Natural killer cell (primary cell): ENCODE data around the gene GZMM. TPM values are rescaled to one million over a fixed set of nuclear protein-coding genes. Genes with fewer than 3 reads are reported as not detected.

Source experiments
- ATAC-seq, 3 donors: fragments of 150-1000 bp in 2 of 3; fragments of 200-7000 bp in 1 of 3; cut with Tn5 transposase; 1 replicate in 1 of 3; 2 replicates in 2 of 3; pipeline ENCODE4 v1.10.0; 2021; ENCODE audit warnings: mild to moderate bottlenecking in 2 of 3, moderate library complexity in 2 of 3
- DNase-seq, 2 donors: peaks; one replicate each; pipeline versions ENCODE4 v3.0.0 to v3.0.0-alpha.2; 2013 to 2021; ENCODE audit warnings: mixed read lengths in 1 of 2
- H3K27ac ChIP-seq: one replicate; pipeline ENCODE4 v1.5.1; 2013; ENCODE audit warnings: mild to moderate bottlenecking, low read length
- H3K27me3 ChIP-seq: one replicate; pipeline ENCODE4 v1.6.1; 2013; ENCODE audit warnings: low read length; ENCODE audit not compliant: control insufficient read depth, insufficient read depth
- H3K36me3 ChIP-seq: one replicate; pipeline ENCODE4 v1.6.1; 2013; ENCODE audit warnings: low read length; ENCODE audit not compliant: control insufficient read depth, insufficient read depth
- H3K4me1 ChIP-seq: one replicate; pipeline ENCODE4 v1.6.1; 2013; ENCODE audit warnings: low read length; ENCODE audit not compliant: control insufficient read depth, insufficient read depth
- H3K4me3 ChIP-seq: one replicate; pipeline ENCODE4 v1.5.1; 2013; ENCODE audit warnings: low read length
- H3K9me3 ChIP-seq: one replicate; pipeline ENCODE4 v1.6.1; 2013; ENCODE audit warnings: low read length; ENCODE audit not compliant: control insufficient read depth, insufficient read depth
- H3K27ac Mint-ChIP-seq, 2 donors: one replicate each; pipeline ENCODE4 v1.8.0; 2022; ENCODE audit warnings: mild to moderate bottlenecking in 2 of 2, mixed read lengths in 2 of 2, moderate library complexity in 1 of 2
- H3K27me3 Mint-ChIP-seq, 2 donors: one replicate each; pipeline ENCODE4 v1.8.0; 2022; ENCODE audit warnings: low read depth in 2 of 2, mixed read lengths in 2 of 2
- H3K36me3 Mint-ChIP-seq: one replicate; pipeline ENCODE4 v1.8.0; 2022; ENCODE audit warnings: mixed read lengths
- H3K4me1 Mint-ChIP-seq, 2 donors: one replicate each; pipeline ENCODE4 v1.8.0; 2022; ENCODE audit warnings: mixed read lengths in 2 of 2
- H3K4me3 Mint-ChIP-seq: one replicate; pipeline ENCODE4 v1.8.0; 2022; ENCODE audit warnings: mild to moderate bottlenecking, moderate library complexity, mixed read lengths
- H3K9me3 Mint-ChIP-seq, 2 donors: one replicate each; pipeline ENCODE4 v1.8.0; 2022; ENCODE audit warnings: mixed read lengths in 2 of 2
- CTCF ChIP-seq: fragments of 200-600 bp; IDR thresholded peaks from one replicate; pipeline ENCODE4 v1.8.0; 2022; ENCODE audit warnings: antibody characterized with exemption
- WGBS: methylation state at CpG from one replicate; pipeline ENCODE4 v1.1.7; 2013; ENCODE audit warnings: missing lambda C conversion rate; ENCODE audit not compliant: insufficient coverage; 5-methylcytosine and 5-hydroxymethylcytosine counted together
- intact Hi-C: fragments of 100-400 bp; cut with micrococcal nuclease; formaldehyde crosslinking; loops from one replicate; pipeline ENCODE4 v1.14.2; 2022
- total RNA-seq, 4 donors: library from RNA; stranded (reverse); fragments of 120-200 nt in 1 of 4; gene quantifications; one replicate each; pipeline versions ENCODE4 v1.2.3 to v1.2.4, GENCODE V29; 2013 to 2022

Gene GZMM
- total RNA-seq, 3 donors from 2014 or later (not counting 1 experiment from before 2014, with no cell fraction given): 186 to 286 (median 253) TPM

- no peak for ATAC-seq
- Mint-ChIP-seq H3K4me1 (peaks cover 0 to 7% of the 10 kb centered on the region in 2 donors), H3K27me3 (no peaks in the 10 kb centered on the region), H3K9me3 (no peaks in the 10 kb centered on the region), H3K27ac (no peak overlapping the region), H3K4me3 (no peak overlapping the region), H3K36me3 (no peaks in the 10 kb centered on the region)
- no peak for DNase-seq
- 68% methylated on average over 12 of the region's 12 CpGs for WGBS
- no peak for TF ChIP-seq CTCF
- Histone ChIP-seq H3K27me3 (no peaks in the 10 kb centered on the region), H3K4me1 (peaks cover 8% of the 10 kb centered on the region), H3K27ac (no peak overlapping the region), H3K9me3 (no peaks in the 10 kb centered on the region), H3K4me3 (no peak overlapping the region), H3K36me3 (no peaks in the 10 kb centered on the region)
- intact Hi-C loops: no loop called here
These were observed 16.3 kb downstream of the GZMM start for GRCh38 chr19:560121-560520.

- no peak overlapping the region for H3K27ac ChIP-seq
- no peak overlapping the region for H3K4me3 ChIP-seq
- WGBS: 92% methylated on average over 18 of the region's 19 CpGs
- H3K36me3 Mint-ChIP-seq: no peaks in the 10 kb centered on the region
- H3K9me3 Mint-ChIP-seq: no peaks in the 10 kb centered on the region
- H3K4me1 ChIP-seq: peaks cover 7% of the 10 kb centered on the region
- peak overlapping the region; percentile 28 for H3K4me3 Mint-ChIP-seq
- peaks cover 7 to 11% of the 10 kb centered on the region in 2 donors for H3K4me1 Mint-ChIP-seq
- no peaks in the 10 kb centered on the region for H3K27me3 Mint-ChIP-seq
- no peak overlapping the region for H3K27ac Mint-ChIP-seq
- no peaks in the 10 kb centered on the region for H3K36me3 ChIP-seq
- ATAC-seq: peak in 1 of 3 donors; percentile 35
- intact Hi-C loops: no loop called here
- TF ChIP-seq CTCF: no peak
- no peaks in the 10 kb centered on the region for H3K27me3 ChIP-seq
- no peaks in the 10 kb centered on the region for H3K9me3 ChIP-seq
- DNase-seq: peak in 1 of 2 donors; percentile 12
These were observed 22.6 kb downstream of the GZMM start for GRCh38 chr19:566403-566802.

DNA sequence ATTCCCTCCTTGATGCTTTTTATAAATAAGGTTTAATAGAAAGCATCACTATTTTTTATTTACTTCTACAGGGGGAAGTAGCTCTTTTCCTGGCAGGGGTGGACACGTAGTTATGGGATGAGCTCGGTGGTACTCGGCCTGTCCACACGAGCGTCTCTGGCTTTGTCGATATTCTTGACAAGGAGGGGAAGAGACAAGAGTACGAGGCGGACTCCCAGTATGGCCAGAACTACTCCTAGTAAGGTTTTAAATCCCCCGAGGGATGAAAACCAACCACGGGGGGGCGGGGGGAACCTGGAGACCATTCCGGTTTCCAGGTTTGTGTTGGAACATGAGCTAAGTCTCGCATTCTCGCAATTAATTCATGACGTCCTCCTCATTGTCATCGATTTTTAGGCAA lies 23.0 kb downstream of the GZMM start:
- intact Hi-C loops: no loop called here
- no peak for TF ChIP-seq CTCF
- no peaks in the 10 kb centered on the region for H3K36me3 Mint-ChIP-seq
- WGBS: 89% methylated on average over 16 of the region's 16 CpGs
- H3K4me1 Mint-ChIP-seq: peaks cover 12 to 16% of the 10 kb centered on the region in 2 donors
- H3K4me3 Mint-ChIP-seq: no peak overlapping the region
- Histone ChIP-seq H3K4me3 (no peak overlapping the region), H3K9me3 (no peaks in the 10 kb centered on the region), H3K27me3 (no peaks in the 10 kb centered on the region), H3K4me1 (peaks cover 11% of the 10 kb centered on the region), H3K36me3 (no peaks in the 10 kb centered on the region), H3K27ac (no peak overlapping the region)
- H3K27me3 Mint-ChIP-seq: no peaks in the 10 kb centered on the region
- DNase-seq (no peak), ATAC-seq (no peak)
- H3K27ac Mint-ChIP-seq: no peak overlapping the region
- no peaks in the 10 kb centered on the region for H3K9me3 Mint-ChIP-seq

GRCh38 chr19:567296-567900 lies 23.5 kb downstream of the GZMM start:
- no peaks in the 10 kb centered on the region for H3K27me3 Mint-ChIP-seq
- Histone ChIP-seq H3K4me3 (no peak overlapping the region), H3K36me3 (no peaks in the 10 kb centered on the region), H3K27me3 (no peaks in the 10 kb centered on the region), H3K27ac (no peak overlapping the region), H3K4me1 (peaks cover 11% of the 10 kb centered on the region), H3K9me3 (no peaks in the 10 kb centered on the region)
- no peak for TF ChIP-seq CTCF
- H3K4me3 Mint-ChIP-seq: no peak overlapping the region
- ATAC-seq (no peak), DNase-seq (no peak)
- no peak overlapping the region for H3K27ac Mint-ChIP-seq
- intact Hi-C loops: no loop called here
- 95% methylated on average over 22 of the region's 22 CpGs for WGBS
- peaks cover 16 to 20% of the 10 kb centered on the region in 2 donors for H3K4me1 Mint-ChIP-seq
- no peaks in the 10 kb centered on the region for H3K9me3 Mint-ChIP-seq
- no peaks in the 10 kb centered on the region for H3K36me3 Mint-ChIP-seq
